ENCODE measurements around the gene ARHGEF11. TPM values are rescaled to one million over a fixed set of nuclear protein-coding genes. Genes with fewer than 3 reads are reported as not detected.

ARHGEF11 gene
- total and polyA plus RNA-seq, 8 donors = 9.1 to 21.0 (median 12.3) TPM

DNA sequence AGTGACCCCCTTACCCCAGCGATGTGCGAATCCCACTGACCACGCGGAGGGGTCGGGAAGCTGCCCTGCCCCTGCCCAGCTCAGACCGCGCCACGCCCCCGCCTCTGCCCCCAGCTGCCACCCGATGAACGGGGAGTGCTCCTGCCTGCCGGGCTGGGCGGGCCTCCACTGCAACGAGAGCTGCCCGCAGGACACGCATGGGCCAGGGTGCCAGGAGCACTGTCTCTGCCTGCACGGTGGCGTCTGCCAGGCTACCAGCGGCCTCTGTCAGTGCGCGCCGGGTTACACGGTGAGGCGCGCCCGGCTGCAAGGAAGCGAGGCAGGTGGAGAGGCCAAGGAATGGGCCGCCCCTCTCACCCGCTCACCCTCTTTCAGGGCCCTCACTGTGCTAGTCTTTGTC lies 137.0 kb downstream of the ARHGEF11 start:
- Histone ChIP-seq H3K27ac (no peak overlapping the region), H3K4me1 (no peaks in the 10 kb centered on the region), H3K9me3 (no peaks in the 10 kb centered on the region), H3K36me3 (no peaks in the 10 kb centered on the region), H3K4me3 (peak overlapping the region in 2 of 4 donors; percentile 35 to 51), H3K27me3 (no peaks in the 10 kb centered on the region)
- 49 to 59% methylated on average over 25 to 29 of the region's 29 CpGs for WGBS, 2 donors
- peak in 1 of 4 donors; percentile 3 for ATAC-seq
- FAIRE-seq = no peak
- intact Hi-C loops (cut with DNase I) = no loop called here
- peak in 3 of 6 donors; percentile 41 to 79 (median 58) for DNase-seq
- TF ChIP-seq, protein P1, sequence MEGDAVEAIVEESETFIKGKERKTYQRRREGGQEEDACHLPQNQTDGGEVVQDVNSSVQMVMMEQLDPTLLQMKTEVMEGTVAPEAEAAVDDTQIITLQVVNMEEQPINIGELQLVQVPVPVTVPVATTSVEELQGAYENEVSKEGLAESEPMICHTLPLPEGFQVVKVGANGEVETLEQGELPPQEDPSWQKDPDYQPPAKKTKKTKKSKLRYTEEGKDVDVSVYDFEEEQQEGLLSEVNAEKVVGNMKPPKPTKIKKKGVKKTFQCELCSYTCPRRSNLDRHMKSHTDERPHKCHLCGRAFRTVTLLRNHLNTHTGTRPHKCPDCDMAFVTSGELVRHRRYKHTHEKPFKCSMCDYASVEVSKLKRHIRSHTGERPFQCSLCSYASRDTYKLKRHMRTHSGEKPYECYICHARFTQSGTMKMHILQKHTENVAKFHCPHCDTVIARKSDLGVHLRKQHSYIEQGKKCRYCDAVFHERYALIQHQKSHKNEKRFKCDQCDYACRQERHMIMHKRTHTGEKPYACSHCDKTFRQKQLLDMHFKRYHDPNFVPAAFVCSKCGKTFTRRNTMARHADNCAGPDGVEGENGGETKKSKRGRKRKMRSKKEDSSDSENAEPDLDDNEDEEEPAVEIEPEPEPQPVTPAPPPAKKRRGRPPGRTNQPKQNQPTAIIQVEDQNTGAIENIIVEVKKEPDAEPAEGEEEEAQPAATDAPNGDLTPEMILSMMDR (IDR thresholded peaks at IDR 0.05) = no peak

DNA sequence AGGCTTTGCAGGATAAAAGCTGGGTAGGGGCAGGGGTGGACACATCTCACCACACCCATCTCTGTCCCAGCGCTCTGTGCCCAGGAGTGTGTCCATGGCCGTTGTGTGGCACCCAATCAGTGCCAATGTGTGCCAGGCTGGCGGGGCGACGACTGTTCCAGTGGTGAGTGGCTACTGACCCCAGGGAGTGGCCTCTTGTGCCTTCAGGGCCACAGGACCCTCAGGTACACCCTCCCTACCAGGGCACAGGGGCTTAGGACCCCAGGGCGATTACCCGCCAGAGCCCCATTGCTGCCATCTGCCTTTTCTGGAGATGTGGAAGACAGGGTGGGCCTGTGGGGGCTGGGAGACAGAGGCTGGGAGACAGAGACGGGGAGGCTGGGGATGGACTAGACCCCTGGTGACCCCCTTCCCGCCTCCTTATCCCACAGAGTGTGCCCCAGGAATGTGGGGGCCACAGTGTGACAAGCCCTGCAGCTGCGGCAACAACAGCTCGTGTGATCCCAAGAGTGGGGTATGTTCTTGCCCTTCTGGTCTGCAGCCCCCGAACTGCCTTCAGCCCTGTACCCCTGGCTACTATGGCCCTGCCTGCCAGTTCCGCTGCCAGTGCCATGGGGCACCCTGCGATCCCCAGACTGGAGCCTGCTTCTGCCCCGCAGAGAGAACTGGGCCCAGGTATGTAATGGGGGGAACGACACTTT lies 139.2 kb downstream of the ARHGEF11 start:
- FAIRE-seq (no peak), DNase-seq (peak in 3 of 6 donors; percentile 21 to 55 (median 46)), ATAC-seq (no peak)
- intact Hi-C loops (cut with DNase I) = no loop called here
- TF ChIP-seq, protein P1 (IDR thresholded peaks at IDR 0.05) = no peak
- Histone ChIP-seq H3K27me3 (no peaks in the 10 kb centered on the region), H3K27ac (no peak overlapping the region), H3K9me3 (no peaks in the 10 kb centered on the region), H3K4me1 (no peaks in the 10 kb centered on the region), H3K36me3 (no peaks in the 10 kb centered on the region), H3K4me3 (no peak overlapping the region)
- WGBS, 2 donors = 91% methylated on average over 16 of the region's 16 CpGs

DNA sequence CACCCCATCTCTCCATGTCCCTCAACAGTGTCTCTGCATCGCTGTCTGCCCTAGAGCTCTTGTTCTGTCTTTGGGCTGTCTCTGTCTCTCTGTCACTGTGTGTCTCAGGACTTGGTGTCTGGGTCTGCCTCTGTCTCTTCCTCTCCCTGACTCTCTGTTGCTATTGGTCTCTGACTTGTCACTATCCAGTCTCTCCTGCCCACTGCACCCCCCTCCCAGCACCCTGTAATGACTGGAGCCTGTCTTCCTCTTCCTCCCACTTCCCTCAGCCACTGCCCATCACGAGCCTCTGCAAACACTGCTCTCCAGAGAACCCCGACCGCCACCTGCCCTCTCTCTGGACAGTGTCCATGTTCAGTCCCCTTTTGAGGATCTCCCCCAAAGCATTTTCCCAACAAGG lies 139.9 kb downstream of the ARHGEF11 start:
- TF ChIP-seq, protein P1 (IDR thresholded peaks at IDR 0.05) = no peak
- DNase-seq = peak in 1 of 6 donors; percentile 21
- ATAC-seq = no peak
- Histone ChIP-seq H3K27ac (no peak overlapping the region), H3K27me3 (no peaks in the 10 kb centered on the region), H3K4me1 (no peaks in the 10 kb centered on the region), H3K9me3 (no peaks in the 10 kb centered on the region), H3K36me3 (no peaks in the 10 kb centered on the region), H3K4me3 (no peak overlapping the region)
- WGBS, 2 donors = 50 to 74% methylated on average over 4 of the region's 4 CpGs
- FAIRE-seq = no peak
- intact Hi-C loops (cut with DNase I) = no loop called here

DNA sequence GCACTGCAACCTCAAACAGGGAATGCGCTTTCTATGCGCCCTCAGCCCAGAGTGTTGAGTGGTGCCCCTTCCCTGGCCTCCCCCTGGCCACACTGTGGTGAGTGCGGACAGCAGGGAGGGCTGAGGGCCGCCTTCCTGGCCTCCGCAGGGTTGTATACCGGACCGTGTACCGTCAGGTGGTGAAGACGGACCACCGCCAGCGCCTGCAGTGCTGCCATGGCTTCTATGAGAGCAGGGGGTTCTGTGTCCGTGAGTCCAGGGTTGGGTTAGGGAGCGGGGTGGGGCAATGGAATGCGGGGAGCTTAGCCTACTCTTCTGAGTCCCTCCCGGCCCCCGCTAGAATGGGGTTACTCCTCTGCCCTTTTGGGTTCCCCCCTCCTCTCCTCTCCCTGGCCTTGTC lies 140.4 kb downstream of the ARHGEF11 start:
- no peak for ATAC-seq
- no peak for FAIRE-seq
- intact Hi-C loops (cut with DNase I) = no loop called here

More for the DNA sequence above, 140.4 kb downstream of the ARHGEF11 start:
- DNase-seq = peak in 1 of 6 donors; percentile 36
- H3K9me3 ChIP-seq = no peaks in the 10 kb centered on the region
- no peaks in the 10 kb centered on the region for H3K36me3 ChIP-seq
- H3K27me3 ChIP-seq = no peaks in the 10 kb centered on the region
- TF ChIP-seq, protein P1 (IDR thresholded peaks at IDR 0.05) = no peak
- no peaks in the 10 kb centered on the region for H3K4me1 ChIP-seq
- 76 to 88% methylated on average over 14 to 16 of the region's 16 CpGs for WGBS, 2 donors
- H3K27ac ChIP-seq = no peak overlapping the region
- H3K4me3 ChIP-seq = no peak overlapping the region

Measured in pancreas (tissue), 10 donors.